HL-60/S4 treated with retinoic acid at 250 ng/mL for 4 days and 3 days (cell line): Measurements from ENCODE around the gene EYS.

ENCODE experiments used
- in situ Hi-C: fragments of 300-500 bp; cut with MboI; formaldehyde crosslinking; loops from 2 replicates; pipeline ENCODE4 v1.7.0; 2022; ENCODE audit warnings: low sequenced_read_pairs

Gene EYS

GRCh38 chr6:64874776-64875175, 832.2 kb downstream of the EYS start:
- in situ Hi-C loops: no loop called here

- in situ Hi-C loops: no loop called here
These were observed 834.4 kb downstream of the EYS start for GRCh38 chr6:64872633-64873032.

- in situ Hi-C loops: no loop called here
These were observed 845.9 kb downstream of the EYS start for GRCh38 chr6:64861039-64861651.

GRCh38 chr6:64860203-64860602, 846.8 kb downstream of the EYS start:
- in situ Hi-C loops: no loop called here

- in situ Hi-C loops: no loop called here
These were observed 856.9 kb downstream of the EYS start for GRCh38 chr6:64850121-64850520.

GRCh38 chr6:64848467-64848866, 858.6 kb downstream of the EYS start:
- in situ Hi-C loops: no loop called here

GRCh38 chr6:64847396-64847795, 859.6 kb downstream of the EYS start:
- in situ Hi-C loops: no loop called here

- in situ Hi-C loops: no loop called here
These were observed 868.3 kb downstream of the EYS start for GRCh38 chr6:64838726-64839125.

- in situ Hi-C loops: no loop called here
These were observed 875.3 kb downstream of the EYS start for GRCh38 chr6:64831680-64832079.

- in situ Hi-C loops: no loop called here
These were observed 889.5 kb downstream of the EYS start for GRCh38 chr6:64817525-64817924.

GRCh38 chr6:64815718-64816117, 891.3 kb downstream of the EYS start:
- in situ Hi-C loops: no loop called here

GRCh38 chr6:64812138-64812537, 894.9 kb downstream of the EYS start:
- in situ Hi-C loops: no loop called here

GRCh38 chr6:64811119-64811518, 895.9 kb downstream of the EYS start:
- in situ Hi-C loops: no loop called here

- in situ Hi-C loops: no loop called here
These were observed 899.2 kb downstream of the EYS start for GRCh38 chr6:64807785-64808184.

GRCh38 chr6:64803470-64804166, 903.4 kb downstream of the EYS start:
- in situ Hi-C loops: no loop called here

- in situ Hi-C loops: no loop called here
These were observed 914.5 kb downstream of the EYS start for GRCh38 chr6:64792534-64792933.

GRCh38 chr6:64789476-64789875, 917.5 kb downstream of the EYS start:
- in situ Hi-C loops: no loop called here

- in situ Hi-C loops: no loop called here
These were observed 920.3 kb downstream of the EYS start for GRCh38 chr6:64786736-64787135.

GRCh38 chr6:64782877-64783276, 924.1 kb downstream of the EYS start:
- in situ Hi-C loops: no loop called here

- in situ Hi-C loops: no loop called here
These were observed 928.9 kb downstream of the EYS start for GRCh38 chr6:64777941-64778785.

GRCh38 chr6:64776359-64776758, 930.7 kb downstream of the EYS start:
- in situ Hi-C loops: no loop called here

- in situ Hi-C loops: no loop called here
These were observed 932.1 kb downstream of the EYS start for GRCh38 chr6:64774881-64775280.
